Effector memory CD4-positive, alpha-beta T cell (primary cell): ENCODE results near the gene GRIK3.

Experiments
- DNase-seq, 3 donors: peaks; one replicate each; pipeline ENCODE4 v3.0.0-alpha.2; 2020
- H3K27ac ChIP-seq: 2 replicates; pipeline ENCODE4 v1.7.0; 2013; ENCODE audit warnings: mild to moderate bottlenecking, low read length, moderate library complexity; ENCODE audit not compliant: insufficient read depth, poor library complexity, severe bottlenecking
- H3K27me3 ChIP-seq: replicated peaks from 2 replicates; pipeline ENCODE4 v1.7.0; 2013; ENCODE audit warnings: mild to moderate bottlenecking, low read length; ENCODE audit not compliant: insufficient read depth, control insufficient read depth, poor library complexity, severe bottlenecking
- H3K36me3 ChIP-seq: 2 replicates; pipeline ENCODE4 v1.7.0; 2013; ENCODE audit warnings: mild to moderate bottlenecking, low read length, moderate library complexity; ENCODE audit not compliant: control insufficient read depth, insufficient read depth
- H3K4me1 ChIP-seq: 2 replicates; pipeline ENCODE4 v1.7.0; 2013; ENCODE audit warnings: low read length, mild to moderate bottlenecking; ENCODE audit not compliant: control insufficient read depth, insufficient read depth, poor library complexity, severe bottlenecking
- H3K4me3 ChIP-seq: 2 replicates; pipeline ENCODE4 v1.7.0; 2013; ENCODE audit warnings: low read length, low read depth, mild to moderate bottlenecking; ENCODE audit not compliant: insufficient read depth, poor library complexity, severe bottlenecking
- H3K9me3 ChIP-seq: 2 replicates; pipeline ENCODE4 v1.7.0; 2013; ENCODE audit warnings: mild to moderate bottlenecking, low read length, moderate library complexity; ENCODE audit not compliant: control insufficient read depth

Gene GRIK3

DNA sequence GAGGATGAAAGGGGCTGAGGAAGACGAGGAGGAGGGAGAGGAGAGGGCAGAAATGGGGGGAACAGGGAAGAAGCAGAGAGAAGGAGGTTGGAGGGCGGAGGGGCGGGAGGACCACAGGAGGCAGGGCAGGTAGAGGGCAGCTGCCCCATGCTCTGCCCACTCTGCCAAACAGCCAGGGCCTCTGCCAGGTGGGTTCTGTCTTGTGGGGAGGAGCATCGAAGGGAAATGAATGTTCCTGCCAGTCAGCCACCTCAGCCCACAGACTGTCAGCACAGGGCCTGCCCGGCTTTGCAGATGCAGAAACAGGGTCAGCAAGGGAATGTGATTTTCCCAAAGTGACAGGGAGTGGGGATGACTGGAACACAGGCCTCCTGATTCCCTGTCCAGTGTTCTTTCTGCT is 82.6 kb downstream of the GRIK3 start:
- Histone ChIP-seq H3K4me1 (no peaks in the 10 kb centered on the region), H3K36me3 (no peaks in the 10 kb centered on the region), H3K4me3 (no peak overlapping the region), H3K9me3 (no peaks in the 10 kb centered on the region), H3K27me3 (no peaks in the 10 kb centered on the region), H3K27ac (no peak overlapping the region)
- no peak for DNase-seq

DNA sequence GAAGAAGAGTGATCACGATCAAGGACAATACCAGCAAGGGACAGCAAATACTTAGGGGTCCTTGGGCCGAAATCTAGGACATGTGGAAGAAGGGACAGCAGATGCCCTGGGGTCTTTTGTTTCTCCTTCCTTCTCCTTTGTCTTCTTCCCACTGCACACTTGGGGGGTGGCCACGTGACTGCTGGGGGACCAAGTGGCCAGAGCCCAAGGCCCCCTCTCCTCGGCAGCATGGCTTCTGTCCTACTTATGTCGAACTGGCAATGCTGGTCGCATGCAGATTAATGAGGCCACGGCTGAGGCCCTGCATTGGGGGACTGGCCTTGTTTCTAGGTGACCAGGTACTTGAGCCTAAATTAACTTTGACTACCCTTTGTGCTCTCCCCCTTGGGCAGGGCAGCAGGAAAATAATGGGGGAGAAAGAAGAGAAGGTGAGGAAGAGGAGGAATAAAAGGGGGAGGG is 83.0 kb downstream of the GRIK3 start:
- no peaks in the 10 kb centered on the region for H3K27me3 ChIP-seq
- DNase-seq = no peak
- no peaks in the 10 kb centered on the region for H3K4me1 ChIP-seq
- no peak overlapping the region for H3K4me3 ChIP-seq
- no peak overlapping the region for H3K27ac ChIP-seq
- no peaks in the 10 kb centered on the region for H3K9me3 ChIP-seq
- no peaks in the 10 kb centered on the region for H3K36me3 ChIP-seq

DNA sequence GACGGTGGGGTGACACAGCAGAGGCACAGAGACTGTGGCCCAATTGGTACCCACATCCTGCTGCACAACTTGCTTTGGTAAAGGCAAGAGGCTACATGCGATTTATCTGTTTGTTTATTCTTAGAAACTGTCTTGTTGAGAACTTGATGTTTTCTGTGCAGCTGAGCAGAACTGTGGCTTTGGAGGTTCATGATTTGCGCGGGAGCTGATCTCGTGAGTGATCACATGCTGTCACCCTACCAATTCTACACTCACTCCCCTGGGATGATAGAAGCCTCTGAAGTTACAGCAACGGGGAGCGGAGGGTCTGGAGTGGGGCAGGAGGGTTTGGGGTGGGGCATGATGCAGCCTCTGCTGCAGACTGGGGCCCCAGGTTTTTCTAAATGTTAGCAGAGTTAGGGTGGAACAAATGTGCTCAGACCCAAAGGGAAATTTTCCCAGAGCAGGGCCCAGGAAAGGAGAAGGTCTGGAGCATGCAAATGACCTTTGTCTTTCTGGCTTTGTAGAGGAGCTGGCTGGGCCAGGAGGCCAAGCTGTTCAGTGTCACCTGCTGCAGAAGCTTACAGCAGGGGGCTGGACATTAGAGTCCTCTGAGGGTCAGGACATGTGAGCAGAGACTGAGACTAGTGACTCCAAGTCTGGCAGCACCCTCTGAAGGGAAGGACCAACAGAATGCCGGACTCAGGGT is 83.6 kb downstream of the GRIK3 start:
- H3K27me3 ChIP-seq = no peaks in the 10 kb centered on the region
- H3K9me3 ChIP-seq = no peaks in the 10 kb centered on the region
- no peak overlapping the region for H3K4me3 ChIP-seq
- no peak for DNase-seq
- H3K36me3 ChIP-seq = no peaks in the 10 kb centered on the region
- no peak overlapping the region for H3K27ac ChIP-seq
- H3K4me1 ChIP-seq = no peaks in the 10 kb centered on the region

DNA sequence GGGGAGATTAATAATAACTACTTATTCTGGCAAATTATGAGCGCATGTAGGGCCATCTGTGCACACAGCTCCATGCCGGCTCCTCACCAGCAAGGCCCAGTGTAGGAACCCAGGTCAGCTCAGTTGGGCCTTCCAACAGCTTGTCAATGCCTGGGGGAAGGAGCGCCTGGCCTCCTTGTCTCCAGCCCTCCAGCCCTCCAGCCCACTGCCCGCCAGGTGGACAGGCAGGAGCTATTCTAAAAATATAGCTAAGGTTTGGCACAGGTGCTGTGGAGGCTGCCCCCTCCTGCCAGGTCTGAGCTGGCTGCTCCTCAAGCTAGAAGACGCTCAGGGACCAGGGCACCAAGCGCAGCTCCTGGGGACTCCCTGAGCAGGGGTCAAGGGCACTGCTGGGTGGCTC is 85.7 kb downstream of the GRIK3 start:
- Histone ChIP-seq H3K9me3 (no peaks in the 10 kb centered on the region), H3K36me3 (no peaks in the 10 kb centered on the region), H3K4me3 (no peak overlapping the region), H3K27ac (no peak overlapping the region), H3K4me1 (no peaks in the 10 kb centered on the region), H3K27me3 (no peaks in the 10 kb centered on the region)
- no peak for DNase-seq

DNA sequence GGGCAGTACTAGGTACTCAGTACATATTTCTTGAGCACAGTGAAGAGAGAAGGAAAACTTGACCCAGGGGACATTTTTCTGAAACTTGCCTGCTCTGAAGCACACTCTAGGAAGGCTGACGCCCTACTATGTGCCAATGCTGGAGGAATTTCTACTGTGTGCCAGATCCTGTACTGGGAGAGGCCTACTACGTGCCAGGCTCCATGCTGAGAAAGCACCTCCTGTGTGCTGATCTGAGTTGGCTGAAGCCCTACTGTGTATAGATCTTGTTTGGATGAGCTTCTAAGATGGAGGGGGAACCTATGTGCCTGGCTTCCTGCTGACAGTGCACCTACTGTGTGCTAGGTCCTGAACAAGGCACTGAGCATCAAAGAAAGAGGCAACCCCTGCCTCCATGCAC is 86.2 kb downstream of the GRIK3 start:
- Histone ChIP-seq H3K4me1 (no peaks in the 10 kb centered on the region), H3K4me3 (no peak overlapping the region), H3K9me3 (no peaks in the 10 kb centered on the region), H3K27ac (no peak overlapping the region), H3K27me3 (no peaks in the 10 kb centered on the region), H3K36me3 (no peaks in the 10 kb centered on the region)
- no peak for DNase-seq

DNA sequence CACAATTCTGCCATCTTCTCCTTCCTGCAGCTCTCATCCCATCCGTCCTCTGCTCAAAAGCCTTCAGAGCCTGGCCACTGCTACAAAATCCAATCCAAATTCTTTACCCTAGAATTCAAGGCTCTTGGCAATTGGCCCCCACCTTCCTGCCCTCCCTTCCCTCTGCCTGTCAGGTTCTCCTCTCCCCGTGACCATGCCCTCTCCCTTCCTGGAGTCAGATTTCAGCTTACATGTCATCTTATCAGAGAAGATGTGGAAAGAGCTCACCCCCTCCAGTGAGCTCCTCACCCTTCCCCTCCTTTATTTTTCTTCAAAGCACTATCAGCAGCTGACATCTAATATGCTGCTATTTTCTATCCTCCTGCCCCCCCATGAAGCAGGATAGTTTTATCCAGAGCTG is 86.9 kb downstream of the GRIK3 start:
- H3K36me3 ChIP-seq = no peaks in the 10 kb centered on the region
- H3K27ac ChIP-seq = no peak overlapping the region
- DNase-seq = no peak
- H3K9me3 ChIP-seq = no peaks in the 10 kb centered on the region
- H3K4me1 ChIP-seq = no peaks in the 10 kb centered on the region
- no peaks in the 10 kb centered on the region for H3K27me3 ChIP-seq
- no peak overlapping the region for H3K4me3 ChIP-seq

DNA sequence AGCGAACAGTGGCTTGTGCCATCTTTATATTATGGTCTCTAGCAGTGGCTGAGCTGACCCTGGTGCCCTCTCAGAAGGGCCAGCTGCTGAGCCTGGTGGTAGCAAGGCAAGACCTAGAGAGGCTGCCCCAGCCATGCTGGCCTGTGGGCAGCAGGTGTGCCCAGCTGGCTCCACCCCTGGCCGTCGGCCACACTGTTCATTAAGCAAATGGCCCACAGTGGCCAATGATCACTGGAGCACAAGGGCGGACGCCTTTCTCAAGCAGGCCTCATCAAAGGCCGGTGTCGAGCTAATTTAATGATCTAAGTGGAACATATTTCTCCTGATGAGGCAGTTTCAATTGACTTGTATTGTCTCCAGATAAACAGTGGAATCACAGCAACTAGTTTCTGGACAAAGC is 89.4 kb downstream of the GRIK3 start:
- H3K4me3 ChIP-seq = no peak overlapping the region
- no peak overlapping the region for H3K27ac ChIP-seq
- no peak for DNase-seq
- H3K4me1 ChIP-seq = no peaks in the 10 kb centered on the region
- H3K9me3 ChIP-seq = no peaks in the 10 kb centered on the region
- H3K27me3 ChIP-seq = no peaks in the 10 kb centered on the region
- no peaks in the 10 kb centered on the region for H3K36me3 ChIP-seq

DNA sequence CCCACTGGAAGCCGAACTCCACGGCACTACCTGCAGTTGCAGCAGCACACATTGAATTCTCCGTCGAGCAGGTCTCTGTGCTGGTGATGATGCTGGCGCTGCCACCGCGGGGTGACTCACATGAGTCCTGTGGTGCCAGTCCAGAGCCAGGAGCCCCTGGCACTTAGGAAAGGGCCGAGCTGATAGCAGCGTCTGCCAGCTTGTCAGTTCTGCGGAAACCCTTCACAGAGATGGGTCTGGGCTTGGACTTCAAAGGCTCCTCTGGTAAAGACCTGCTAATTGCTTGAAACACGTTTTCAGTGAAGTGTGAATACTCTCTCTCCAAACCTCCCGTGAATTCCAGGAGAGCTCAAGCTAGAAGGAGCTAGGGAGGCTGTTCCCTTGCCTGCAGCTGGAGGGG is 92.2 kb downstream of the GRIK3 start:
- Histone ChIP-seq H3K4me1 (no peaks in the 10 kb centered on the region), H3K36me3 (no peaks in the 10 kb centered on the region), H3K27ac (no peak overlapping the region), H3K27me3 (no peaks in the 10 kb centered on the region), H3K9me3 (no peaks in the 10 kb centered on the region), H3K4me3 (no peak overlapping the region)
- no peak for DNase-seq

DNA sequence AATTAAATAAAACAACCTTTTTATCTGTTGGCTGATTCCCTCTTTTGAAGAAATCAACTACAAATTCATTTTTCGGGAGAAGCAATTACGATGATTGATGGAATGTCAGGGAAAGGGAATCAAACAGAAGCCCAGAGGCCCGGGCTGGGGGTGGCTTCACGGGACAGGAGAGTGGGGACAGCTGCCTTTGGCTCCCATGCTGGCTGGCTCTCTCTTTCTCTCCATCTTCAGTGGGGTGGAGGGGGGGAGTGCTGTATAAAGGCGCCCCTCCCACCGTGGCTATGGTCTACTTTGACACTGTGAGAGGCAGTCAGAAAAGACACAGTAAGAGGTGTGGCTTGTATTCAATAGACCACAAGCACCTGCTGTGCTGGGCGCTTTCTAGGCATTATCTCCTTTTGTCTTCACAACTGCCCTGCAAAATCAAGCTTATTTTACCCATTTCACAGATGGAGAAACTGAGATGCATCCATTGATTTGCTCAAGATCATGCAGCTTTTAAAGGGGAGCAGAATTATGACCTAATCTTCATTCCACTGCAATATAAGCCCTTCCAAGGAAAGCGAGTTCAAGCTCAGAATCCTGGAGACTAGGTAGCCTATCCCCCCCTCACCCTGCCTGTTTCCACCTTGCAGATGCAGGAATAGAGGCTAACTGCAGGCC is 92.9 kb downstream of the GRIK3 start:
- Histone ChIP-seq H3K4me1 (no peaks in the 10 kb centered on the region), H3K36me3 (no peaks in the 10 kb centered on the region), H3K27ac (no peak overlapping the region), H3K27me3 (no peaks in the 10 kb centered on the region), H3K9me3 (no peaks in the 10 kb centered on the region), H3K4me3 (no peak overlapping the region)
- no peak for DNase-seq

DNA sequence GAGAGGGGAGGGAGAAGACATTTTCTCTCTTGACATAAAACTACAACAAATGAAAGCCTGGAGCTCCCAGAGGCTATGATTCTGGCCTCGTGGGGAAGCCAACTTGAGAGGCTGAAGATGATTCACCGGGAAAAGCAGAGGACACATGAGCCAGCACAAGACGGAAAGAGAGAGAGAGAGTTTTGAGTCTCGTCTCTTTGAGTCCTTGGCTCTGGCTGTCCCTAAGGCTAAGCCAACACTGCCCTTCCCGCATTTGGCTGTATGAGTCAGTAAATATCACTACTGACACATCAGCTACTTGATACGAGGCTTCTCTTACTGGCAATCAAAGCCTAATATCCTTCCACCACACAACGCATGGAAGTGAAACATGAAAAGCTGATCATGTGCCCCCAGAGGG is 95.5 kb downstream of the GRIK3 start:
- Histone ChIP-seq H3K4me1 (no peaks in the 10 kb centered on the region), H3K9me3 (no peaks in the 10 kb centered on the region), H3K36me3 (no peaks in the 10 kb centered on the region), H3K27ac (no peak overlapping the region), H3K27me3 (no peaks in the 10 kb centered on the region), H3K4me3 (no peak overlapping the region)
- no peak for DNase-seq
